HepG2 (cell line): ENCODE data around the gene TEAD1.

Source experiments
- IRX3 ChIP-seq: sonication (generic); formaldehyde crosslinking; IDR thresholded peaks from 2 replicates; pipeline ENCODE4 v1.8.1; 2023; ENCODE audit warnings: mild to moderate bottlenecking, low read depth, missing genetic modification reagents, borderline replicate concordance
- NR3C1 ChIP-seq: sonication (generic); formaldehyde crosslinking; IDR thresholded peaks from 2 replicates; pipeline ENCODE4 v1.4.0; 2020; ENCODE audit warnings: missing genetic modification reagents
- POLR2A ChIP-seq, 2 experiments: IDR thresholded peaks; 2 replicates each; pipeline ENCODE4 v1.6.1; 2011; ENCODE audit warnings: low read depth in 2 of 2, low read length in 2 of 2, mild to moderate bottlenecking in 1 of 2, moderate library complexity in 1 of 2; ENCODE audit not compliant: insufficient read depth in 1 of 2
- POLR2AphosphoS2 ChIP-seq: IDR thresholded peaks from 2 replicates; pipeline ENCODE4 v1.6.1; 2011; ENCODE audit warnings: low read depth, low read length, improper control_type of control experiment
- TAF1 ChIP-seq: sonication (generic); formaldehyde crosslinking; IDR thresholded peaks from 2 replicates; pipeline ENCODE4 v1.4.0; 2020; ENCODE audit warnings: missing genetic modification reagents
- ZBTB21 ChIP-seq: sonication (generic); formaldehyde crosslinking; IDR thresholded peaks from 2 replicates; pipeline ENCODE4 v1.4.0; 2020; ENCODE audit warnings: missing genetic modification reagents
- TF ChIP-seq, protein P1 (sequence below): IDR thresholded peaks from 2 replicates; pipeline ENCODE4 v1.6.1; 2016; ENCODE audit warnings: missing compliant biosample characterization, missing genetic modification reagents, borderline replicate concordance
- TF ChIP-seq, protein P2 (sequence below): IDR thresholded peaks from 2 replicates; pipeline ENCODE4 v1.6.1; 2018; ENCODE audit warnings: missing genetic modification reagents, mild to moderate bottlenecking, missing compliant biosample characterization
- TF ChIP-seq, protein P3 (sequence below): sonication (generic); formaldehyde crosslinking; IDR thresholded peaks from 2 replicates; pipeline ENCODE4 v1.9.0; 2022; ENCODE audit warnings: low read depth, missing genetic modification reagents
- TF ChIP-seq, protein P4 (sequence below): sonication (generic); formaldehyde crosslinking; IDR thresholded peaks from 2 replicates; pipeline ENCODE4 v1.5.0; 2020; ENCODE audit warnings: missing genetic modification reagents
- TF ChIP-seq, protein P5 (sequence below): IDR thresholded peaks from 2 replicates; pipeline ENCODE4 v1.6.1; 2016; ENCODE audit warnings: mild to moderate bottlenecking
- TF ChIP-seq, protein P6 (sequence below): sonication (generic); formaldehyde crosslinking; IDR thresholded peaks from 2 replicates; pipeline ENCODE4 v1.5.1; 2020; ENCODE audit warnings: mild to moderate bottlenecking, missing genetic modification reagents, moderate library complexity
- TF ChIP-seq, protein P7 (sequence below): IDR thresholded peaks from 2 replicates; pipeline ENCODE4 v1.6.1; 2012; ENCODE audit warnings: inconsistent platforms

DNA sequence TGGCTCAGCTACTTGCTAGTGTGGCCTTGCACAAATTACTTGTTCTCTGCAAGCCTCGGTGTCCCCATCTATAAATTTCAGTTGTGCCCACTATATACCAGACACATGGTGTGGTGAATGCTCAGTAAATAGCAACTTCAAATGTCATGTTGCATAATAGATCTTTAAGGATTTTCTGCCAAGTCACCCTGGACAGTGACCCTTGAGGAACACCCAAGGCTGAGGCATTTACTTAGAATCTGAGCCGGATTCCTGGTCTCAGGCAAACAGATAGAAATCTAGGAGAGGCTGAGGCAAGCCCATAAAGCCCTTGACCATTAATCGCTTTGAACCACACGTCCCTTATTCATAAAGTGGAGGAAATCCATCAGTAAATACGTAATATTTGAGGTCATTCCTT, 9.7 kb downstream of the TEAD1 start:
- TF ChIP-seq, protein P1, sequence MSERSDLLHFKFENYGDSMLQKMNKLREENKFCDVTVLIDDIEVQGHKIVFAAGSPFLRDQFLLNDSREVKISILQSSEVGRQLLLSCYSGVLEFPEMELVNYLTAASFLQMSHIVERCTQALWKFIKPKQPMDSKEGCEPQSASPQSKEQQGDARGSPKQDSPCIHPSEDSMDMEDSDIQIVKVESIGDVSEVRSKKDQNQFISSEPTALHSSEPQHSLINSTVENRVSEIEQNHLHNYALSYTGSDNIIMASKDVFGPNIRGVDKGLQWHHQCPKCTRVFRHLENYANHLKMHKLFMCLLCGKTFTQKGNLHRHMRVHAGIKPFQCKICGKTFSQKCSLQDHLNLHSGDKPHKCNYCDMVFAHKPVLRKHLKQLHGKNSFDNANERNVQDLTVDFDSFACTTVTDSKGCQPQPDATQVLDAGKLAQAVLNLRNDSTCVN (CRISPR knock-in tag), result no peak
- no peak for TF ChIP-seq POLR2AphosphoS2
- TF ChIP-seq, protein P2, sequence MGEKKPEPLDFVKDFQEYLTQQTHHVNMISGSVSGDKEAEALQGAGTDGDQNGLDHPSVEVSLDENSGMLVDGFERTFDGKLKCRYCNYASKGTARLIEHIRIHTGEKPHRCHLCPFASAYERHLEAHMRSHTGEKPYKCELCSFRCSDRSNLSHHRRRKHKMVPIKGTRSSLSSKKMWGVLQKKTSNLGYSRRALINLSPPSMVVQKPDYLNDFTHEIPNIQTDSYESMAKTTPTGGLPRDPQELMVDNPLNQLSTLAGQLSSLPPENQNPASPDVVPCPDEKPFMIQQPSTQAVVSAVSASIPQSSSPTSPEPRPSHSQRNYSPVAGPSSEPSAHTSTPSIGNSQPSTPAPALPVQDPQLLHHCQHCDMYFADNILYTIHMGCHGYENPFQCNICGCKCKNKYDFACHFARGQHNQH (CRISPR knock-in tag), result no peak
- TF ChIP-seq, protein P3, sequence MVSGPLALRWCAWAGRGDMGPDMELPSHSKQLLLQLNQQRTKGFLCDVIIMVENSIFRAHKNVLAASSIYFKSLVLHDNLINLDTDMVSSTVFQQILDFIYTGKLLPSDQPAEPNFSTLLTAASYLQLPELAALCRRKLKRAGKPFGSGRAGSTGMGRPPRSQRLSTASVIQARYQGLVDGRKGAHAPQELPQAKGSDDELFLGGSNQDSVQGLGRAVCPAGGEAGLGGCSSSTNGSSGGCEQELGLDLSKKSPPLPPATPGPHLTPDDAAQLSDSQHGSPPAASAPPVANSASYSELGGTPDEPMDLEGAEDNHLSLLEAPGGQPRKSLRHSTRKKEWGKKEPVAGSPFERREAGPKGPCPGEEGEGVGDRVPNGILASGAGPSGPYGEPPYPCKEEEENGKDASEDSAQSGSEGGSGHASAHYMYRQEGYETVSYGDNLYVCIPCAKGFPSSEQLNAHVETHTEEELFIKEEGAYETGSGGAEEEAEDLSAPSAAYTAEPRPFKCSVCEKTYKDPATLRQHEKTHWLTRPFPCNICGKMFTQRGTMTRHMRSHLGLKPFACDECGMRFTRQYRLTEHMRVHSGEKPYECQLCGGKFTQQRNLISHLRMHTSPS (CRISPR knock-in tag), result no peak
- no peak for TF ChIP-seq POLR2A (IDR thresholded peaks at IDR 0.05; ENCODE audit: insufficient read depth in 1 of 2, low read depth in 2 of 2, low read length in 2 of 2)
- TF ChIP-seq, protein P4, sequence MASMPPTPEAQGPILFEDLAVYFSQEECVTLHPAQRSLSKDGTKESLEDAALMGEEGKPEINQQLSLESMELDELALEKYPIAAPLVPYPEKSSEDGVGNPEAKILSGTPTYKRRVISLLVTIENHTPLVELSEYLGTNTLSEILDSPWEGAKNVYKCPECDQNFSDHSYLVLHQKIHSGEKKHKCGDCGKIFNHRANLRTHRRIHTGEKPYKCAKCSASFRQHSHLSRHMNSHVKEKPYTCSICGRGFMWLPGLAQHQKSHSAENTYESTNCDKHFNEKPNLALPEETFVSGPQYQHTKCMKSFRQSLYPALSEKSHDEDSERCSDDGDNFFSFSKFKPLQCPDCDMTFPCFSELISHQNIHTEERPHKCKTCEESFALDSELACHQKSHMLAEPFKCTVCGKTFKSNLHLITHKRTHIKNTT, result no peak
- TF ChIP-seq, protein P5, sequence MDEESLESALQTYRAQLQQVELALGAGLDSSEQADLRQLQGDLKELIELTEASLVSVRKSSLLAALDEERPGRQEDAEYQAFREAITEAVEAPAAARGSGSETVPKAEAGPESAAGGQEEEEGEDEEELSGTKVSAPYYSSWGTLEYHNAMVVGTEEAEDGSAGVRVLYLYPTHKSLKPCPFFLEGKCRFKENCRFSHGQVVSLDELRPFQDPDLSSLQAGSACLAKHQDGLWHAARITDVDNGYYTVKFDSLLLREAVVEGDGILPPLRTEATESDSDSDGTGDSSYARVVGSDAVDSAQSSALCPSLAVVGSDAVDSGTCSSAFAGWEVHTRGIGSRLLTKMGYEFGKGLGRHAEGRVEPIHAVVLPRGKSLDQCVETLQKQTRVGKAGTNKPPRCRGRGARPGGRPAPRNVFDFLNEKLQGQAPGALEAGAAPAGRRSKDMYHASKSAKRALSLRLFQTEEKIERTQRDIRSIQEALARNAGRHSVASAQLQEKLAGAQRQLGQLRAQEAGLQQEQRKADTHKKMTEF (CRISPR knock-in tag), result no peak
- no peak for TF ChIP-seq NR3C1 (CRISPR knock-in tag)
- no peak for TF ChIP-seq TAF1 (CRISPR knock-in tag)
- TF ChIP-seq, protein P6, sequence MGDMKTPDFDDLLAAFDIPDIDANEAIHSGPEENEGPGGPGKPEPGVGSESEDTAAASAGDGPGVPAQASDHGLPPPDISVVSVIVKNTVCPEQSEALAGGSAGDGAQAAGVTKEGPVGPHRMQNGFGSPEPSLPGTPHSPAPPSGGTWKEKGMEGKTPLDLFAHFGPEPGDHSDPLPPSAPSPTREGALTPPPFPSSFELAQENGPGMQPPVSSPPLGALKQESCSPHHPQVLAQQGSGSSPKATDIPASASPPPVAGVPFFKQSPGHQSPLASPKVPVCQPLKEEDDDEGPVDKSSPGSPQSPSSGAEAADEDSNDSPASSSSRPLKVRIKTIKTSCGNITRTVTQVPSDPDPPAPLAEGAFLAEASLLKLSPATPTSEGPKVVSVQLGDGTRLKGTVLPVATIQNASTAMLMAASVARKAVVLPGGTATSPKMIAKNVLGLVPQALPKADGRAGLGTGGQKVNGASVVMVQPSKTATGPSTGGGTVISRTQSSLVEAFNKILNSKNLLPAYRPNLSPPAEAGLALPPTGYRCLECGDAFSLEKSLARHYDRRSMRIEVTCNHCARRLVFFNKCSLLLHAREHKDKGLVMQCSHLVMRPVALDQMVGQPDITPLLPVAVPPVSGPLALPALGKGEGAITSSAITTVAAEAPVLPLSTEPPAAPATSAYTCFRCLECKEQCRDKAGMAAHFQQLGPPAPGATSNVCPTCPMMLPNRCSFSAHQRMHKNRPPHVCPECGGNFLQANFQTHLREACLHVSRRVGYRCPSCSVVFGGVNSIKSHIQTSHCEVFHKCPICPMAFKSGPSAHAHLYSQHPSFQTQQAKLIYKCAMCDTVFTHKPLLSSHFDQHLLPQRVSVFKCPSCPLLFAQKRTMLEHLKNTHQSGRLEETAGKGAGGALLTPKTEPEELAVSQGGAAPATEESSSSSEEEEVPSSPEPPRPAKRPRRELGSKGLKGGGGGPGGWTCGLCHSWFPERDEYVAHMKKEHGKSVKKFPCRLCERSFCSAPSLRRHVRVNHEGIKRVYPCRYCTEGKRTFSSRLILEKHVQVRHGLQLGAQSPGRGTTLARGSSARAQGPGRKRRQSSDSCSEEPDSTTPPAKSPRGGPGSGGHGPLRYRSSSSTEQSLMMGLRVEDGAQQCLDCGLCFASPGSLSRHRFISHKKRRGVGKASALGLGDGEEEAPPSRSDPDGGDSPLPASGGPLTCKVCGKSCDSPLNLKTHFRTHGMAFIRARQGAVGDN (CRISPR knock-in tag), result no peak
- TF ChIP-seq ZBTB21, result no peak
- TF ChIP-seq, protein P7, sequence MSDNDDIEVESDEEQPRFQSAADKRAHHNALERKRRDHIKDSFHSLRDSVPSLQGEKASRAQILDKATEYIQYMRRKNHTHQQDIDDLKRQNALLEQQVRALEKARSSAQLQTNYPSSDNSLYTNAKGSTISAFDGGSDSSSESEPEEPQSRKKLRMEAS, result no peak
- no peak for TF ChIP-seq IRX3 (CRISPR knock-in tag)
